HL-60 (cell line): Measurements from ENCODE around the gene INPP4B.

Experiments
- DNase-seq, 2 experiments: peaks; one replicate each; pipeline ENCODE4 v3.0.0-alpha.2; 2010 to 2020; ENCODE audit warnings: low read depth in 1 of 2, low spot score in 1 of 2
- H3K27ac ChIP-seq: fragments of 250-450 bp; sonication (Bioruptor Pico); replicated peaks from 2 replicates; pipeline ENCODE4 v1.5.1; 2020; ENCODE audit warnings: mild to moderate bottlenecking, moderate library complexity
- H3K27me3 ChIP-seq: fragments of 250-450 bp; sonication (Bioruptor Pico); 2 replicates; pipeline ENCODE4 v1.5.1; 2021; ENCODE audit warnings: mild to moderate bottlenecking, moderate library complexity; ENCODE audit not compliant: insufficient read depth, poor library complexity, severe bottlenecking
- H3K4me3 ChIP-seq: replicated peaks from 2 replicates; pipeline ENCODE4 v1.5.1; 2011; ENCODE audit warnings: mild to moderate bottlenecking, control low read depth, low read length; ENCODE audit not compliant: insufficient read depth
- GABPA ChIP-seq: IDR thresholded peaks from 2 replicates; pipeline ENCODE4 v1.6.1; 2012; ENCODE audit warnings: low read depth
- POLR2AphosphoS5 ChIP-seq: IDR thresholded peaks from 2 replicates; pipeline ENCODE4 v1.6.1; 2012; ENCODE audit warnings: low read depth
- SPI1 ChIP-seq: IDR thresholded peaks from 2 replicates; pipeline ENCODE4 v1.6.1; 2012; ENCODE audit warnings: low read depth, mild to moderate bottlenecking, borderline replicate concordance
- TF ChIP-seq, protein P1 (sequence below): IDR thresholded peaks from 2 replicates; pipeline ENCODE4 v1.6.1; 2012; ENCODE audit warnings: low read depth; ENCODE audit not compliant: insufficient replicate concordance
- TF ChIP-seq, protein P2 (sequence below): IDR thresholded peaks from one replicate; pipeline ENCODE4 v1.5.1; 2011; ENCODE audit warnings: low read length, control low read depth, inconsistent platforms; ENCODE audit not compliant: insufficient read depth

The INPP4B gene

DNA sequence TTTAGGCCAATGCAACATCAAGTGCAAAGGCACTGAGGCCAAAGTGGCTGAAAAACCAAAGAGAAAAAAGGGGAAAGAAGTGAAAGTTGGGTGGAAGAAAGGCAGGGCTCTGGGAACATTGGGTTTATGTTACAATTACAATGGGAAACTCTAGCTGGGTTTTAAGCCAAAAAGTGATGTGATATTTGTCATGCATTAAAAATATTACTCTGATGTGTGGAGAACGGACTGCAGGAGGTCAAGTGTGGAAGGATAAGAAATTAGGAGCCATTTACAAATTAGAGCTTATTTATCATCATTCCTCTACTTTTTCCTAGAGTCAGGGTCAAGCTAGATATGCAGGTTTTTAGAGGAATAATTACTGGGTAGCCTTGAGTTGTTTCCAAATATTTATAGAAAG, 516.8 kb downstream of the INPP4B start:
- H3K4me3 ChIP-seq = no peak overlapping the region
- no peak for TF ChIP-seq SPI1
- no peak for TF ChIP-seq POLR2AphosphoS5
- no peak for TF ChIP-seq GABPA
- TF ChIP-seq, protein P1, sequence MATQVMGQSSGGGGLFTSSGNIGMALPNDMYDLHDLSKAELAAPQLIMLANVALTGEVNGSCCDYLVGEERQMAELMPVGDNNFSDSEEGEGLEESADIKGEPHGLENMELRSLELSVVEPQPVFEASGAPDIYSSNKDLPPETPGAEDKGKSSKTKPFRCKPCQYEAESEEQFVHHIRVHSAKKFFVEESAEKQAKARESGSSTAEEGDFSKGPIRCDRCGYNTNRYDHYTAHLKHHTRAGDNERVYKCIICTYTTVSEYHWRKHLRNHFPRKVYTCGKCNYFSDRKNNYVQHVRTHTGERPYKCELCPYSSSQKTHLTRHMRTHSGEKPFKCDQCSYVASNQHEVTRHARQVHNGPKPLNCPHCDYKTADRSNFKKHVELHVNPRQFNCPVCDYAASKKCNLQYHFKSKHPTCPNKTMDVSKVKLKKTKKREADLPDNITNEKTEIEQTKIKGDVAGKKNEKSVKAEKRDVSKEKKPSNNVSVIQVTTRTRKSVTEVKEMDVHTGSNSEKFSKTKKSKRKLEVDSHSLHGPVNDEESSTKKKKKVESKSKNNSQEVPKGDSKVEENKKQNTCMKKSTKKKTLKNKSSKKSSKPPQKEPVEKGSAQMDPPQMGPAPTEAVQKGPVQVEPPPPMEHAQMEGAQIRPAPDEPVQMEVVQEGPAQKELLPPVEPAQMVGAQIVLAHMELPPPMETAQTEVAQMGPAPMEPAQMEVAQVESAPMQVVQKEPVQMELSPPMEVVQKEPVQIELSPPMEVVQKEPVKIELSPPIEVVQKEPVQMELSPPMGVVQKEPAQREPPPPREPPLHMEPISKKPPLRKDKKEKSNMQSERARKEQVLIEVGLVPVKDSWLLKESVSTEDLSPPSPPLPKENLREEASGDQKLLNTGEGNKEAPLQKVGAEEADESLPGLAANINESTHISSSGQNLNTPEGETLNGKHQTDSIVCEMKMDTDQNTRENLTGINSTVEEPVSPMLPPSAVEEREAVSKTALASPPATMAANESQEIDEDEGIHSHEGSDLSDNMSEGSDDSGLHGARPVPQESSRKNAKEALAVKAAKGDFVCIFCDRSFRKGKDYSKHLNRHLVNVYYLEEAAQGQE = no peak
- TF ChIP-seq, protein P2, sequence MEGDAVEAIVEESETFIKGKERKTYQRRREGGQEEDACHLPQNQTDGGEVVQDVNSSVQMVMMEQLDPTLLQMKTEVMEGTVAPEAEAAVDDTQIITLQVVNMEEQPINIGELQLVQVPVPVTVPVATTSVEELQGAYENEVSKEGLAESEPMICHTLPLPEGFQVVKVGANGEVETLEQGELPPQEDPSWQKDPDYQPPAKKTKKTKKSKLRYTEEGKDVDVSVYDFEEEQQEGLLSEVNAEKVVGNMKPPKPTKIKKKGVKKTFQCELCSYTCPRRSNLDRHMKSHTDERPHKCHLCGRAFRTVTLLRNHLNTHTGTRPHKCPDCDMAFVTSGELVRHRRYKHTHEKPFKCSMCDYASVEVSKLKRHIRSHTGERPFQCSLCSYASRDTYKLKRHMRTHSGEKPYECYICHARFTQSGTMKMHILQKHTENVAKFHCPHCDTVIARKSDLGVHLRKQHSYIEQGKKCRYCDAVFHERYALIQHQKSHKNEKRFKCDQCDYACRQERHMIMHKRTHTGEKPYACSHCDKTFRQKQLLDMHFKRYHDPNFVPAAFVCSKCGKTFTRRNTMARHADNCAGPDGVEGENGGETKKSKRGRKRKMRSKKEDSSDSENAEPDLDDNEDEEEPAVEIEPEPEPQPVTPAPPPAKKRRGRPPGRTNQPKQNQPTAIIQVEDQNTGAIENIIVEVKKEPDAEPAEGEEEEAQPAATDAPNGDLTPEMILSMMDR = no peak
- no peak for DNase-seq
- no peaks in the 10 kb centered on the region for H3K27me3 ChIP-seq
- H3K27ac ChIP-seq = no peak overlapping the region

DNA sequence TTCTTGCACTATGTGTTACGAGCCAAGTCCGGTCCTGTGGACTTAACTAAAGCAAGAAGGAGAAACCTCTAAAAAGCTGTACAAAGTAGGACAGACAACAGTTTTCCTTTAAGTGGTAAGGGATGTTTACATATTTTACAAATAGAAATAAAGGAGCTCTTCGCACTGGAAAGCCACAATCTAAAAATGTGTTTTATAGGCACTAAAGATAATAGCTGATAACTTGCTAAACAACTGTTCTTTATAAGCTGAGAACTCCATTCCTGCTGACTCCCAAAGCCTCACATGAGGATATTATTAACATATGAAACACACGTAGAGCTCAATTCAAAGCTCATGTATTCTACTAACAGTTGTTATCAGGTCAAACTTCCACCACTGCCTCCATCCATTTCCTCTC, 519.9 kb downstream of the INPP4B start:
- Histone ChIP-seq H3K27me3 (no peaks in the 10 kb centered on the region), H3K27ac (no peak overlapping the region), H3K4me3 (no peak overlapping the region)
- DNase-seq = no peak
- TF ChIP-seq POLR2AphosphoS5 (no peak), GABPA (no peak), SPI1 (no peak)
- TF ChIP-seq, protein P2 = no peak
- TF ChIP-seq, protein P1 = no peak

DNA sequence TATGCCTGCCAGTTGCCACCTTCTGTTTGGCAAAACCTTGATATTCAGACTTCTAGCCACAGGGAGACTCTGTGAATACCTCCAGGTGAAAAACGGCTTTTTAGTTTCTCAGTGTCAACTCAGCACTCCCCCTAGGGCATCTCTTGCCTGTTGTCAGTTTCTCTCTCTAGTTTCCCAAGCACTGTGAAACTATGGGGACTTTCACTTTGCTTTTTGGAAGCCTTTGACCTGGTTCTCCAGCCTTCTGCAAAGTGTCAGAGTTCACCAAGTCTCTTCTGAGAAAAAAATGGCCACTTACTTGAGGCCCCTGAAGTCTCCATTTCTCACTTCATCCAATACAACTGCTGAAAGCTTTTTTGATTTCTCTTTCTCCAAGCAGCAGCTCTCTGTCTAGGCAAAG, 521.5 kb downstream of the INPP4B start:
- H3K4me3 ChIP-seq = no peak overlapping the region
- H3K27me3 ChIP-seq = no peaks in the 10 kb centered on the region
- DNase-seq = no peak
- H3K27ac ChIP-seq = no peak overlapping the region
- no peak for TF ChIP-seq GABPA
- TF ChIP-seq, protein P2 = no peak
- TF ChIP-seq, protein P1 = no peak
- TF ChIP-seq SPI1 = no peak
- TF ChIP-seq POLR2AphosphoS5 = no peak
